DMS 273 treated with DMSO at 0.1 percent for 48 hours (cell line): ENCODE measurements around the gene NDUFAF2.
A peak's percentile ranks its signal among the peaks of the same experiment; 100 is the strongest.

ENCODE experiments used
- DNase-seq: peaks from one replicate; lab custom pipeline; 2025; lab: John Stamatoyannopoulos, UW

NDUFAF2 gene

DNA sequence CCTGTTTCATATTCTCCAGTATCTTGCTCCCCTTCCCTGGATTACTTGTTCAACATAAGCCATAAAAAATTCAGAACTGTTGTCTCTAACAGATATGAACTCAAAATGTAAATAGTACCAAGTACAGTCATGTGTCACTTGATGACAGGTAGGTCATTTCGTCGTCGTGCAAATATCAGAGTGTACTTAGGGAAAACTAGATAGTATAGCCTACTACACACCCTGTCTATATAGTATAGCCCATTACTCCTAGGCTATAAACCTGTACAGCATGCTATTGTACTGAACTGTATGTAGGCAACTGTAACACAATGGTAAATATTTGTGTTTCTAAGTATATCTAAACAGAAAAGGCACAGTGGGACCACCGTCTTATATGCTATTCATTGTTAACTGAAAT is 178.1 kb downstream of the NDUFAF2 start:
- no peak for DNase-seq

DNA sequence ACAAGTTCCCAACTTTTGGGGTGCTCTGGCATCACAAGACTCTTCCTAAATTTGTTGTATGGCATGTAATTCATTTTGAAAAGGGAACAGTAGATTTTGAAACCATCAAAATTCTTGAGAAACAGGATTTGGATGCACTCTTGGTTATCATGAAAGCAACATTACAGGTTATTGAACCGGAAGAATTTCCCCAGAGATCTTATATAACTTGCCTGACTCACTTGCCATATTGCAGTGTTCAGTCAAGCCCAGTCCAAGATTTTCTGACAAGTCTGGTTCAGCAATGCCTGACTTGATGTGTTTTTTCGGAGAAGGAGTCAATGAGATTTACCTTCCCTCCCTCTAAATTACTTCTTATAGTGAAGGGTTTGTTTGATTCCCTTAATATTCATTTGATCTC is 185.3 kb downstream of the NDUFAF2 start:
- DNase-seq, result no peak

DNA sequence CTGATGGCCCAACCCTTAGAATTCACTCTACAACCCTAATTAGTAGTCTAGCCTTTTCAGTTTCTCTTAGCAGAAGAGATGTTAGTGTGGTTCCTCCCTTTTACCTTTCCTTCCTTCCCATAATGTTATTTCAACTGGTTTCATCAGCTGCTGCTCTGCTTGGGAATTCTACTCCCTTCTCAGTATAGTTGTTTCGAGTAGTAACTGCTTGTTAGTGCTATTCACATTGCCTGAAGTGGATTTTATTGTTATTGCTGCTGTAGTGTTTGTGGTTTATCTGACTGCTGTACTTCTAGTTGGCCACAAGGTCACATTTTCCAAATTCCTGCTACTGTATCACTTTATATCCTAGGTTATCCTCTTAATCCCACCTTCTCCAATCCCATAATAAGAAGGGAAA is 187.6 kb downstream of the NDUFAF2 start:
- no peak for DNase-seq

DNA sequence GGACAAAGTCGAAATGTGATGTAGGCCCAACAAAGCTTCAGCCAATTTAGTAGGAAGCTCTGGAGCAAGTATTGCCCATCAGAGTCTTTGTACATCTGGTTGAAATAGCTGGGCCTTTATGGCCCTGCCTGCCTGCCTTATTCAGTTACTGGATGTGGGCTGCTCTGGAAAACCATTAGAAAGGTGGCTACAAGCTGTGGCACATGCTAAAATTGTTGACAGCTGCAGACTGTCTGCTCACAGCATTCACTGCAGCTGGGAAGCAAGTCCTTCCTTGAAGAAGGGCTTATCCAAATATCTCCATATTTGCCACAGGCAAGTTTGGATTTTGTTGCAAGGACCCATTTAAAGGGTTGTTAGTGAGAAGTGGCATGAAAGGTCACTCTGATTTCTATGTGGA is 192.8 kb downstream of the NDUFAF2 start:
- DNase-seq, result no peak

DNA sequence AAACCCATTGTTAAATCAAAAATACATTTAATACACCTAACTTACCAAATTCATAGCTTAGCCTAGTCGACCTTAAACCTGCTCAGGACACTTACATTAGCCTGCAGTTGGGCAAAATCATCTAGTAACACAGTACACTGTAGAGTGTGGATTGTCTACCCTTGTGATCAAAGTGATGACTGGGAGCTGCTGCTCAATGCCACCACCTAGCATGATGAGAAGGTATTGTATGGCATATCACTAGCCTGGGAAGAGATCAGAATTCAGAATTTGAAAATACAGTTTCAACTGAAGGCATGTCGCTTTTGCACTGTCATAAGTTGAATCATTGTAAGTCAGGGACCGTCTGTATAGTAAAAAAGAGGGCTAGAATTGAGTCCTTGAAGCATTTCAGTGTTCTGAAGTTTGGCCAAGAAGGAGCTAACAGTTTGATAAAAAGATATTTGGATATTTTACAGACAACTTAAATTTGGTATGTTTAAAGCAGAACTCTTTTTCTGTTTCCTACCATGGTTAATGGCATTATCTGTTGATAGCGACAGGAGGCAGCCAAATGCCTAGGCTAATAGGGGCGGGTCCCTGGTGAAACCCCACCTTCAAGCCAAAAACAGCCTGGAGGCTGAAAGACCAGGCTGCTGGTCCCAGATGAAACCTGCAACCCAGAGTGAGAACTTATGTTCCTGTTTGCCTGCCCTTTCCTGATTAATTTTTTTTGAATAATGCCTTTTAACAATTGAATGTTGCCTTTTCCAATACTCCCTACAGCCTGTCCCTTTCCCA is 194.3 kb downstream of the NDUFAF2 start:
- DNase-seq, result no peak

DNA sequence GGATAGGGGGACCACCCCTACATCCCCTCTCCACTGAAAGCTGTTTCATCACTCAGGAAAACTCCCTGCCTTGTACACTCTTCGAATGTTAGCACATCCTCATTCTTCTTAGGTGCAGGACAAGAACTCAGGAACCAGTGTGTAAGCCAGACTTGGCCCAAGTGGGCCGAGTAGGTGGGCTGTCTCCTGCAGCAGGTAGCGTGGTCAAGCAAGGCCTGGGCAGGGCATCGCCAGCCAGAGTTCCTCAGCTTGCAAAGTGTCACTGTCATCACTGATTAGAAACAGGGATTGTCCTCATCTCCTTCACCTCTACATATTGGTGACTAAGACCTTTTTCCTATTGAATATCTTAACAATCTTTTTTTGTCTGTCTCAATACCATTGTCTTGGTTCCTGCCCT is 194.9 kb downstream of the NDUFAF2 start:
- DNase-seq, result no peak

DNA sequence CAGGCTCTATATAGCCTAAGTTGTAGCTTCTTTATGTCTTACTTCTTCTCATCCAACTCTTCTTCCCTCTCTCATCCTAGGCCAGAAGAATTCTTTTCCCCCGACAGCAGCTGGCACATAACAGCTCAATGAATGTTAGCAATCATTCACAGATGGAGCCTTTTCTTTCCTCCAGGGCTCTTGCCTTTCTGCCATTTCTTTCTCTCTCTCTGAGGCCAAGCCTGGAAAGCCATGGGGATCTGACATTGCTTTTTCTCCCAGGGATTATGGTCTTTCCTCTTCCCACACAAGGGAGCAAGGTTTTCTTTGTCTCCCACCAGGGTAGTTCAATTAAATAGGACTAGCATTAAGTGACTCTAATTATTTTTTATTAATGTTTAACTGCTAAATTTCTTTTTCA is 196.8 kb downstream of the NDUFAF2 start:
- no peak for DNase-seq

DNA sequence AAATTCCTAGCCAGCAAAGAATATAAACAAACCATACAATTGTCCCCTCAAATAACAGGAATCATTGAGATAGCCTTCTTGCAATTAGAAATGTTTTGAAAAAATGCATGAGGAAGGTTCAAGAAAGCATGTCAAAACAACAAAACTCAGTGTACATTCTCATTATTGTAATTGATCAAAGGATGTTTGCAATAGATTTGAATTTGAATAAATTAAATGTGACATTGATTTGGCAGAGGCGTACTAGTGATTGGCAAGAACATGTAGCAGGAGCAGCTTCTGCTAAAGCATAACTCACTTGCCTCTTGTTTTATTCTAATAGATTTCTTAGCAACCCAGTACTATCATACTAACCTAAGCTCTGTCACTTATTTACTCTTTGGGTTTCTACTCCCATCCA is 197.4 kb downstream of the NDUFAF2 start:
- DNase-seq, result no peak

DNA sequence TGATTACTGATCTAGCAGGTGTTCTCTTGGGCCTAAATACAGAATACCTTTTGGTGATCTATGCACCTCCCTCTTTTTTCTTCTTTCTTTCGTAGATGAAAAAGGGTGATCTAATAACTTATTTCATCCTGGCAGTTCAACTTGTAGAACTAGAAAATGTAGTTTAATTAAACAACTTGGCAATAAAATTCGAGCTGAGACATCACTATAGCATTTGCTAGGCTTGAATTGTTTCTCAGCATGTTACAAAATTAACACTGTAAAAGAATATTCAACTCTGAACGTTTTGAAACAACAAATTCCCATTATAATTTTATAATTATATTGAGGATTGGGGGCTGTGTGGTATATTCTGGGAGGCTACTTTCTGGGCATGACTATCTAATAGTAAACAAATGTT is 197.8 kb downstream of the NDUFAF2 start:
- DNase-seq, result no peak

DNA sequence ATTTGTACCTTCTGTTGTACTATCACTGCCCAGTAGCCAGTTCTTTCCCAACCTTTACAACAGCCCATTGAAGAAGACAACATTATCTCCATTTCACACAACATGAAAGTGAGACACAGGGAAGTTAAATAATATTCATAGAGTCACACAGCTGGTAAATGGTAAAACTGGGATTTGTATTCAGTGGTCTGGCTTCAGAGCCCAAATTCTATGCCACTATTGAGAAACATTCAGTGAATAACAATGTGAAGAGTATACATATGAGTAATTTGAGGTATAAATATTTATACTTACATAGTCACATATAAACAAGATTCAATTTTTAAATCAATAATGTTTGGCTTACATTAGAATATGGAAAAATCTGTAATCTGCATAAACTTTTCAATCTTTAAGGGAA is 203.5 kb downstream of the NDUFAF2 start:
- no peak for DNase-seq

DNA sequence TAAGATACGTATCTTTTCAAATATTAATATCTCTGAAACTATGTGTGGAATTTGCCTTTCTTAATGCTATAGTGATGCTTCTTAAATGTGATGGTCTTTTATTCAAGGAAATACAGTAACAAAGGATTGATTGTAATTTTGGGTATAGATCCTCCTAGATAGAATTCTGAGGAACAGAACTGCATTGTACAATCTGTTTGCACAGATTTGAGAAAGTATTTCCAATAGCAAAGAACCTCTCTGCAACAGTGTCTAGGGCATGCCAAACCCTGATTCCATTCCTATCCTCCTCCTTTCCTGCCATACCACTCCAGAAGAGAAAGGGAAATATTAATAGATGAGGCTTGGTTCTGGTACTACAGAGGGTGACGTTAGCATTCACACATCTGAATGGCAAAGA is 206.9 kb downstream of the NDUFAF2 start:
- DNase-seq, result no peak

DNA sequence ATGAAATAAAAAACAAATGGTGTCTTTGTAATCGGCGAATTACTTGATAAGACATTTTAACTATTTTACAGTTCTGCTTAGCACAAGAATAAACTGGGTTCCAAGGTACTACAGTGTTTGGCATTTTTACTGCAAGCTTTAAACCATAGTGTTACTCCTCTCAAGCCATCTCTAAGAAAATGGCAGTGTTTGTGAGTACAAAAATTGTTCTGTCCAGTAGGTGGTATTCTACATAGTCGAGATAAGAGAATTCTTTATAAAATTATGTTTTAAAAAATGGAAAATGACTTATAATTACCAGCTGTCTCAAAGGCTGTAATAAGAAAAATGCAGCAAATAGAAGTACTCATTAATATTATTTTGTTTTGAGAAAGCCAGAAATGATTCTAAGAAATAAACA is 214.1 kb downstream of the NDUFAF2 start:
- no peak for DNase-seq

DNA sequence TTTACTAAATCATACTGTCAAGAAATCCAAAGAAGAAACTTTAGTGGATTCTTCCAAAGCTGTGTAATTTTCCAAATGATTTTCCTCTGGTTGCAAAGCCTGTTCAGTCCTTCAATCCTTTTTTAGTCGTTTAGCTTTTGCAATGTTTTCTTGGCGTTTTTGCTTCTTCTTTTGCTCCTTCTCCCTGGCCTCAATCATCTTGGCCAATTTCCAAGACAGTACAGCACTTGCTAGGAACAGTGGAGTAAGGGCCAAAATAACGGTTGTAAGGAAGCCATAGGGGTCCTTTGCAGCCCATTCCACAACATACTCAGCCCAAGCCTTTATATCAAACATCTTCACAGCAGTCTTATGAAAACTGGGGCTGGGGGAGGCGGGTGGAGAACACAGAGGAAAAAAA is 214.8 kb downstream of the NDUFAF2 start:
- DNase-seq, result no peak

DNA sequence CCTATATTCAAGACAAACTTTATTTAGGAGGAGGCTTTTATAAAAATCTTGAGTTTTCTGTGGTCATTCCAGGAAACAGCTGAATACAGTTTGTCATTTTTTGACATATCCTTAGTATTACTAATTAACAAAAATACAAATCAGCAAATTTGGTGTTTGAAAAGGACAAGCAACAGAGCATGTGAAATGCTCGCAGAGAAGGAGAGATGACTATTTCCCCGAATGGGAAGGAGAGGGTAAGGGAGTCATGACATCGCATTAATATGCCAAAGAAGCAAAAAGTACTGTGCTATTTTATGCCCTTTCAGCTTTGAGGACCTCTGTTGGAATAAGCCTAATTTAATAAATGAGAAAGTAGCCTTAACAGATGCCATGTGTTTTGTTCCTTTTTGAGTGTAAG is 215.5 kb downstream of the NDUFAF2 start:
- no peak for DNase-seq

DNA sequence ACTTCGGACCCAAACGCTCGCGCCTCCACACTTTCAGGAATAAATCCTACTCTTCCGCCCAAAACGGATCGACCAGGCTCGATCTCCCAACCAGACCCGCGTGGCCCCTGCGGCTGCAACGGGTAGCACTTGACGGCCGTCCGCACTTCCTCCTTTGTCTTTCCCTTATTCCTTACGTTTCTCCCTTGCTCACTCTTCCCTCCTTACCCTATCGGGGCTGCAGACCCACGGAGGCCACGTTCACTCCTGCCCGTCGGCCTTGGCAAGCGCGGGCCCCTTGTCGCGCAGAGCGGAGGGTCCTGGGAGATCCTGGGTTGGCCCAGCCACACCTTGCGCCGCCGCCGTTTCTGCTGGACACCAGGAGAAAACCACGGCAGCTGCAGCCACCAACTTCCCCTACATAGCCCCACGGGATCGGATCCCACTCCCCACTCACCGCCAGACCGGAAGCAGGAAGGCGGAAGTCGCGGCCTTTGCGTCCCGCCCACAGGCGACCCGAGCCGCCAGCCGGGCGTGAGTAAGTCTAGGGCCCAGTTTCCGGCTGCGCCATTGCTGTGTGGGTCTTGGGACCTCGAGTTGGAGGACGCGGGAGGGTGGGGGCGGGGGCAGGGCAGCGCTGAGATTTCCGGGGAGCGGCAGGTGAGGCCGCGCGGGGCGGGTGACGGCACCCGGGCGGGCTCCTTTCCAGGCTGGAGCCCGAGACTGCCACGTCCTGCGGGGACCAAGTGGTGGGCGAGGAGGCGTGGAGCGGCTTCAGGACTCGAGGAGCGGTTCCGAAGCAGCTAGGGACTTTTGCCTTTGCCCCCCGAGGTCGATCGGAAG is 217.2 kb downstream of the NDUFAF2 start, which contains the start of gene SMIM15:
Gene SMIM15 (minus strand): TSS at position 459 of the 822 bp plus-strand sequence. CDS start 2,297 bp downstream, outside the sequence.
- peak; percentile 75 for DNase-seq

DNA sequence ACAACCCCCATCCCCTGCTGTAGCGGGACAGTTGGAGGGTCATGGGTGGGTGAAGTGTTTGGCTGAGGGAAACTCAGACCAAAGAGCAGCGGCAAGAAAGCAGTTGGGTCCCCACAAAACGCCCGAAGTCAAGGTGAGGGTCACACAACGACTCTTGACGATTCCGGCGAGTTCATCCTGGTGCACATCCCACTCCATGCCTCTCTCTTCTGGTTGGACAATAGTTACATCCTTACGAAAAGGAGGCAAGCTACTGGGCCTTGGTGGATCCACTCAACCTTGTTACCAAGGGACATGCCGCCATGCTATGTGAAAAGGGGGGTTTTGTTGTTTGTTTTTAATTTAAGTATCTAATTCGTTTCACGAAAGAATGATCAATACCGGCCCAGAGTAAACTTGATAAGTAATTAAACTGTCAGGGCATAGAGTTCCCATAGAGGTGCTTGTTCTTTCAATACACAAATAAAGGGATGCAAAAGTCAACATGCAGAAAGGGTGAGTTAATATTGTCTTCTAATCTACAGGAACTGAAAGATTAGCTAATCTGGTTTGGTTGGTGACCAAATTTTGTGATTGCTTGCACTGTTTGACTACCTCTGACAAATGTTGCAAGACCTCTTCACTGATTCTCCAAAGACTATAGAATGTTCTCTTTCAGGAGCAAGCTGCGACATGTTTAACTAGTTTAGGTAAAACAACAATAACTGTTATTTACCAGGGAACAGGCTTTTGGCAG is 218.0 kb downstream of the NDUFAF2 start:
- no peak for DNase-seq

DNA sequence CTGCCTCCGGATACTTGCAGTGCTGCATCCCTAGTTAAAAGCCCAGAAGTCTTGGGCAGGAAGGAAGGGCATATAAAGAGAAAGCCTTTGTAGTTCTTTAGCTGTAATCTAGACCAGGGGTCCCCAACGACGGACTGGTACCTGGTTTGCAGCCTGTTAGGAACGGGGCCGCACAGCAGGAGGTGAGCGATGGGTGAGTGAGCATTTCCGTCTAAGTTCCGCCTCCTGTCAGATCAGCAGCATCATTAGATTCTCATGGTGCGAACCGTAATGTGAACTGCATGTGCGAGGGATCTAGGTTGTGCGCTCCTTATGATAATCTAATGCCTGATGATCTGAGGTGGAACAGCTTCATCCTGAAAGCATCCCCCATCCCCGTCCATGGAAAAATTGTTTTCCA is 218.9 kb downstream of the NDUFAF2 start:
- no peak for DNase-seq

DNA sequence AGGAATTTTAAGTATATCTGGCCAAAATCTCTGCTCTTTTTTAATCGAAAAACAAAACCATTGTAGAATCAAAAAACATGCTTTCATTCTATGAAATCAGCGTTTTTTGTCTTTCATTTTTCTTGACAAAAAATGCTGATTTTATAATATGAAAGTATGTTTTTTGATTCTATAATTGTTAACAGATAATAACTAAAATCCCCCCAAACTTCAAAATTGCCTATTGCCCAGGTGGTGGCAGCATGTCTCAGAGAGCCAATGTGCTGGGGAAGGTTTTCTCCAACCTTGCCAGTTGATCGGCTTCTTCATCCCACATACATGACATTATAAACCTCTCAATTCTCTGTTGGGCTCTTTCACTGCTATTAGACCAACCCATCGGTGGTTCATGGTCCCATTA is 222.4 kb downstream of the NDUFAF2 start:
- no peak for DNase-seq

DNA sequence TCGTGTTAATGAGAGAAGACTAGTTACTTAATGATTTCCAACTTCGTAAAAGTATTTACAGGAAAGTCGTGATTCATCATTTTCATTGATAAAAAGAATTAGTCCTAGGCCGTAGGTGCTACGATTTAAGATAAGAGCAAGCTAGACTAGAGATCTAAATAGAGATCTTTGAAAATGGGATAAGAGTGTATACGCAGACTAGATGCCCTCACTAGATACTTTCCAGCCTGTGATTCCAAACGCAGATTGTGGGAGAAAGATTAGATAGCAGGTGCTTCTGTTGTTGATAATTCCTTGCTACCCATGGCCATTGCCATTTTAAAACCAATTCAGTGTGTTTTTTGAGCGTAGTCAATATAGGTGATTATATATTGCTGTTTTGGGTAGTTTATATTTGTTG is 223.9 kb downstream of the NDUFAF2 start:
- no peak for DNase-seq

DNA sequence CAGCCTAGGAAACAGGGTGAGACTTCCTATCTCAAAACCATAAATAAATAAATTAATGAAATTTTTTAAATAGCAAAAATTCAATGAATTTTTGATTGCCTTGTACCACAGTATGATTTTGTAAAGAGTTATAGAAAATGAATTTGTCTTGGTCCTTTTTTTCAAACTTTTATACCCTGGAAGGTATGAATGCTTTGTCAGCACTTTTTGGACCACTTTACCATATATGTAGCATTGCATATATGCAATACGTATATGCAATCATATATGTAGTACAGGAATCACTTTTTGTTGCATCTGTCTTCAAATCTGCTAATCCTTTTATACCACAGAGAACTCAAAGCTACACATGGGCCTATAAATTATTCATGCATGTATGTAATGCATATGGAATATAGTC is 226.5 kb downstream of the NDUFAF2 start:
- no peak for DNase-seq

DNA sequence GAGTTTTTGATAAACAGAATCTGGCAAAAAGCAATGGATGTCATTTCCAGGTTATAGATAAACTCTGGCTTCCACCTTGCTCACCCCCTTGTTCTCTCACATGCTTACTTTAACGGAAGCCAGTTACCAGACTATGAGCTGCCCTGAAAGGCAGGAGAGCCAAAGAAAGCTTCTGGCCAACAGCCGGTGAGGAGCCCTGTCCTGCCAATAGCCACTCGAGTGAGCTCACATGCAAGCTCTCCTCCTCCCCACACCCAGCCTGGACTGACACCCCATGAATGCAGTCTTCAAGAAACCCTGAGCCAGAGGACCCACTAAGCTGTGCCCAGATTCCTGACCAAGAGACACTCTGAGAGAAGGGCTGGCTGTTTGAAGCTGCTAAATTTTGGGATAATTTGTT is 231.6 kb downstream of the NDUFAF2 start:
- DNase-seq, result no peak

DNA sequence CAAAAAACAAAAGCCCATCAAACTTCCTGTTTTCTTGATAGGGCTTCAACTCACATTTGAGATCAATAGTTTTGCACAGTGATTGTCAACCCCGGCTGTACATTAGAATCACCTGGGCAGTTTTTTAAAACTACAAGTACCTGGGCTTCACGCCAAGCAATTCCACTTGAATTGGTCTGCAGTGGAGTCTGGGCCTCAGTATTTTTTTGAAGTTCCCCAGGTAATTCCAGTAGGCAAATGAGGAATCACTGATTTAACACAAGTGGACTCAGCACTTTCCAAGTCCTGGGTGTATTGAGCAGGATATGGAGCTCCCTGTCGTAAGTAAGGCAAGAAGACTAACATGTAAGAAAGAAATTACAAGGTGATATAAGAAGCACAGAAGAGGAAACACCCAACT is 232.1 kb downstream of the NDUFAF2 start:
- DNase-seq, result no peak

DNA sequence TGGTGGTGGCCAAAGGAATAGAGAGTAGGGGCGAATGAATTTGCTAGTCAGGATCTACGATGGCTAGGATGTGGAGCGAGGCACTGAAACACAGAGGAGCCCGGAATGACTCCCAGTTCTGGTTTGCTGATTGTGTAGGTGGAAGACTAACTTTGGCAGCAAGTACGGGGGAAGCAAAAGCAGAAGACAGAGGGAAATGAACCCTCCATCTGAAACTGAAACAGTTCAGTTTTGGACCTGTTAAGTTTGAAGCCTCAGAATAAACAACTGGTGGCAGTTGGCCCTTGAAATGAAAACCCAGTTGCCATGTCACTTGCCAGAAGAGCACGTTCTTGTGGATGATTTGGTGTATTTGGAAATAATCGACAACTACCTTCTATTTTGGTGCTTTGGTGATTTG is 232.7 kb downstream of the NDUFAF2 start:
- DNase-seq, result no peak
